Vagina (tissue), 2 donors: Measurements from ENCODE around the gene BCKDHA.

Experiments
- POLR2A ChIP-seq, 2 donors: fragments of 450-650 bp; IDR thresholded peaks; one replicate each; pipeline ENCODE4 v1.6.1; 2017; ENCODE audit warnings: antibody characterized with exemption in 2 of 2, mild to moderate bottlenecking in 2 of 2, moderate library complexity in 2 of 2
- POLR2AphosphoS5 ChIP-seq, 2 donors: sonication (generic); formaldehyde crosslinking; IDR thresholded peaks; one replicate each; pipeline ENCODE4 v1.9.0; 2017; ENCODE audit warnings: antibody characterized with exemption in 2 of 2, mild to moderate bottlenecking in 2 of 2, low read depth in 1 of 2; ENCODE audit not compliant: insufficient read depth in 1 of 2
- TF ChIP-seq, protein P1 (sequence below), 3 experiments: fragments of 450-650 bp in 2 of 3; fragments of 200-600 bp in 1 of 3; sonication (generic) in 1 of 3; IDR thresholded peaks; one replicate each; pipeline ENCODE4 v1.5.1; 2017 to 2019; ENCODE audit warnings: antibody characterized with exemption in 3 of 3, mild to moderate bottlenecking in 2 of 3, moderate library complexity in 2 of 3

GRCh38 chr19:41402010-41402409 is 4.4 kb downstream of the BCKDHA start:
- no peak for TF ChIP-seq POLR2A (IDR thresholded peaks at IDR 0.05)
- TF ChIP-seq, protein P1, sequence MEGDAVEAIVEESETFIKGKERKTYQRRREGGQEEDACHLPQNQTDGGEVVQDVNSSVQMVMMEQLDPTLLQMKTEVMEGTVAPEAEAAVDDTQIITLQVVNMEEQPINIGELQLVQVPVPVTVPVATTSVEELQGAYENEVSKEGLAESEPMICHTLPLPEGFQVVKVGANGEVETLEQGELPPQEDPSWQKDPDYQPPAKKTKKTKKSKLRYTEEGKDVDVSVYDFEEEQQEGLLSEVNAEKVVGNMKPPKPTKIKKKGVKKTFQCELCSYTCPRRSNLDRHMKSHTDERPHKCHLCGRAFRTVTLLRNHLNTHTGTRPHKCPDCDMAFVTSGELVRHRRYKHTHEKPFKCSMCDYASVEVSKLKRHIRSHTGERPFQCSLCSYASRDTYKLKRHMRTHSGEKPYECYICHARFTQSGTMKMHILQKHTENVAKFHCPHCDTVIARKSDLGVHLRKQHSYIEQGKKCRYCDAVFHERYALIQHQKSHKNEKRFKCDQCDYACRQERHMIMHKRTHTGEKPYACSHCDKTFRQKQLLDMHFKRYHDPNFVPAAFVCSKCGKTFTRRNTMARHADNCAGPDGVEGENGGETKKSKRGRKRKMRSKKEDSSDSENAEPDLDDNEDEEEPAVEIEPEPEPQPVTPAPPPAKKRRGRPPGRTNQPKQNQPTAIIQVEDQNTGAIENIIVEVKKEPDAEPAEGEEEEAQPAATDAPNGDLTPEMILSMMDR (IDR thresholded peaks at IDR 0.05), result no peak
- TF ChIP-seq POLR2AphosphoS5 (IDR thresholded peaks at IDR 0.05; ENCODE audit: insufficient read depth in 1 of 2, low read depth in 1 of 2), result no peak
